ENCODE measurements around the gene ETV3L. TPM values are rescaled to one million over a fixed set of nuclear protein-coding genes. Genes with fewer than 3 reads are reported as not detected.

Gene ETV3L
- total and polyA plus RNA-seq, 10 donors = not detected

DNA sequence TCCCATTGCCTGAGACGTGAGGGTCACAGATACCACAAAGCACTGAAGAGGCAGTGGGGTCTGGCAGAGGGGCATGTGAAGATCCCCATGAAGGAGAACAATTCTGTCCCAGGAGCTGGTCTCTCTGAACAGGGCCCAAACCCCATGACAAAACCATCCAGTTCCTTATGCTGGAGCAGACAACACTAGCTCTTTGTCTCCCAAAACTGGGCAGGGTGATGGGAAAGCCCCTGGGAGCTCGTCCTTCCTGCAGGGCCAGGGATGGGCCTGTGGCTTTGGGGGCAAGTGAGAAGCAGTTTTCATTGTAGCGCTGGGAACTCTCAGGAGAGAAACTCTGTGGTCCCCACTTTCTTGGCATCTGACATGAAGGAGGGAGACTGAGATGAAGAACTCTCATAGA is 8.8 kb downstream of the ETV3L start:
- TF ChIP-seq POLR2AphosphoS5 (IDR thresholded peaks at IDR 0.05) (no peak), POLR2A (IDR thresholded peaks at IDR 0.05) (no peak)
- TF ChIP-seq, protein P1, sequence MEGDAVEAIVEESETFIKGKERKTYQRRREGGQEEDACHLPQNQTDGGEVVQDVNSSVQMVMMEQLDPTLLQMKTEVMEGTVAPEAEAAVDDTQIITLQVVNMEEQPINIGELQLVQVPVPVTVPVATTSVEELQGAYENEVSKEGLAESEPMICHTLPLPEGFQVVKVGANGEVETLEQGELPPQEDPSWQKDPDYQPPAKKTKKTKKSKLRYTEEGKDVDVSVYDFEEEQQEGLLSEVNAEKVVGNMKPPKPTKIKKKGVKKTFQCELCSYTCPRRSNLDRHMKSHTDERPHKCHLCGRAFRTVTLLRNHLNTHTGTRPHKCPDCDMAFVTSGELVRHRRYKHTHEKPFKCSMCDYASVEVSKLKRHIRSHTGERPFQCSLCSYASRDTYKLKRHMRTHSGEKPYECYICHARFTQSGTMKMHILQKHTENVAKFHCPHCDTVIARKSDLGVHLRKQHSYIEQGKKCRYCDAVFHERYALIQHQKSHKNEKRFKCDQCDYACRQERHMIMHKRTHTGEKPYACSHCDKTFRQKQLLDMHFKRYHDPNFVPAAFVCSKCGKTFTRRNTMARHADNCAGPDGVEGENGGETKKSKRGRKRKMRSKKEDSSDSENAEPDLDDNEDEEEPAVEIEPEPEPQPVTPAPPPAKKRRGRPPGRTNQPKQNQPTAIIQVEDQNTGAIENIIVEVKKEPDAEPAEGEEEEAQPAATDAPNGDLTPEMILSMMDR (IDR thresholded peaks at IDR 0.05 in 8 of 11, conservative IDR thresholded peaks at IDR 0.05 in 3 of 11) = no peak
- 61 to 69% (median 64%) methylated on average over 3 of the region's 3 CpGs for WGBS, 5 donors
- no peaks in the 10 kb centered on the region for H3K9me3 ChIP-seq
- peaks cover 0 to 15% (median 0%) of the 10 kb centered on the region in 7 donors for H3K27me3 ChIP-seq (replicated peaks in 1 of 7)
- no peaks in the 10 kb centered on the region for H3K36me3 ChIP-seq
- peaks cover 0 to 10% (median 4%) of the 10 kb centered on the region in 6 donors for H3K4me1 ChIP-seq
- intact Hi-C loops (cut with DNase I; ENCODE audit: low total_unique reads) = loop anchor here (1.0 kb wide), 1 partner anchor 66 kb away; no protein-coding TSS in a partner anchor
- H3K27ac ChIP-seq = no peak overlapping the region
- no peak overlapping the region for H3K4me3 ChIP-seq
- DNase-seq = no peak

DNA sequence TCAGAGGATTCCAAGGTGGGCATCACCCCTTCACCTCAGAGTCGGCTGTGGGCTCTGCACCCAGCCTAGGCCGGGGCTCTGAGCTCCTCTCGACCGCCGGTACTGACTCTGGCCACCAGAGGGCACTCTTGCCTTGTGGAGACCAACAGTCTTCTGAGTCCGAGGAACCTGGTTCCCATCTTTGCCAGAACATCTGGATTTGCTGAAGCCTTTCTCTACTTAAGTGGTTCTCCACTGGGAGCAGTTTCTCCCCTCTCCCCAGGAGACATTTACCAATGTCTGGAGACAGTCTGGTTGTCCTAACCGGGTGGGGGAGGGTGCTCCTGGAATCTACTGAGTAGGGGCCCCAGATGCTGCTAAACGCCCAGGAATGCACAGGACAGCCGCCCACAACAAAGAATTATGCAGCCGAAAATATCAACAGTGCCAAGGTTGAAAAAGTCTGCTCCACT is 9.4 kb downstream of the ETV3L start:
- intact Hi-C loops (cut with DNase I; ENCODE audit: low total_unique reads) = loop anchor here (1.0 kb wide), 1 partner anchor 66 kb away; no protein-coding TSS in a partner anchor

DNA sequence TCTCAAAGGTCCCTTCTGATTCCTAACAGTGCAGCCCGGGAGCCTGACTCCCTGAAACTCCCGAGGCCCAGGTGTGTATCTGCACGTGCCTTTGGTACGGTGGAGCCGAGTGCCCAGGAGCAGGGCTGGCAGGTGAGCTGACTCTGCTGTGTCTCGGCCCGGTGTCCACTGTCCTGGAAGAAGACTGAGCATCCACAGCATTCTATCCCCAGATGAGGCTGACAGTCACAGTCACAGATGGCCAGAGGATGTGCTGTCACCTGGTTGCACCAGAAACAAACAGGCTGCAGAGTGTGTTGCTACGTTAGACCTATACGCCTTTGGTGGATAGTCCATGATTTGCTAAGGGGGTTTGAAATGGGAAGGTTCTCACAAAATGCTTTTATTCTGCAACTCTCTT is 9.8 kb downstream of the ETV3L start:
- Histone ChIP-seq H3K36me3 (no peaks in the 10 kb centered on the region), H3K4me3 (no peak overlapping the region), H3K27me3 (replicated peaks in 1 of 7) (peaks cover 0 to 15% (median 0%) of the 10 kb centered on the region in 7 donors), H3K9me3 (no peaks in the 10 kb centered on the region), H3K4me1 (peaks cover 0 to 10% (median 4%) of the 10 kb centered on the region in 6 donors), H3K27ac (no peak overlapping the region)
- TF ChIP-seq, protein P1 (IDR thresholded peaks at IDR 0.05 in 8 of 11, conservative IDR thresholded peaks at IDR 0.05 in 3 of 11) = no peak
- TF ChIP-seq POLR2AphosphoS5 (IDR thresholded peaks at IDR 0.05) (no peak), POLR2A (IDR thresholded peaks at IDR 0.05) (no peak)
- 84 to 95% (median 89%) methylated on average over 7 to 9 of the region's 9 CpGs for WGBS, 5 donors
- intact Hi-C loops (cut with DNase I; ENCODE audit: low total_unique reads) = loop anchor here (1.0 kb wide), 1 partner anchor 67 kb away; no protein-coding TSS in a partner anchor
- peak; percentile 64 for DNase-seq

More for the DNA sequence above, 9.4 kb downstream of the ETV3L start:
- peaks cover 0 to 10% (median 4%) of the 10 kb centered on the region in 6 donors for H3K4me1 ChIP-seq
- H3K9me3 ChIP-seq = no peaks in the 10 kb centered on the region
- H3K27me3 ChIP-seq (replicated peaks in 1 of 7) = peaks cover 0 to 15% (median 0%) of the 10 kb centered on the region in 7 donors
- H3K36me3 ChIP-seq = no peaks in the 10 kb centered on the region
- H3K4me3 ChIP-seq = no peak overlapping the region
- TF ChIP-seq POLR2AphosphoS5 (IDR thresholded peaks at IDR 0.05) = peak in 2 of 3 donors; percentile 13 to 17
- TF ChIP-seq, protein P1 (IDR thresholded peaks at IDR 0.05 in 8 of 11, conservative IDR thresholded peaks at IDR 0.05 in 3 of 11) = peak; percentile 81 to 96 (median 93)
- TF ChIP-seq POLR2A (IDR thresholded peaks at IDR 0.05) = no peak
- peak; percentile 95 for DNase-seq
- 21 to 27% (median 24%) methylated on average over 10 of the region's 10 CpGs for WGBS, 5 donors
- H3K27ac ChIP-seq = no peak overlapping the region

DNA sequence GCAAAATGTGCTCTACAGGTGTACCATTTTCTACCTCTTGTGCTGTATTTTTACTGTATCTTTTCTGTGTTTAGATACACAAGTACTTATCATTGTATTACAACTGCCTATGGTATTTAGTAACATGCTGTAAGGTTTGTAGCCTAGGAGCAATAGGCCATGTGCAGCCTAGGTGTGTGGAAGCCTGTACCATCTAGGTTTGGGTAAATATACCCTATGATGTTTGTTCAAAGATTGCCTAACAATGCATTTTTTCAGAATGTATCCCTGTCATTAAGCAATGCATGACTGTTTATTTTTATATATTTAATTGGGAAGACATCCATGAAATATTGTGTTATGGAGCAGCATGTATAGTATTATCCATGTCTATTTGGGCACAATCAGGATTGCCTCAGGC is 11.0 kb downstream of the ETV3L start:
- Histone ChIP-seq H3K4me1 (peaks cover 0 to 10% (median 4%) of the 10 kb centered on the region in 6 donors), H3K4me3 (no peak overlapping the region), H3K9me3 (no peaks in the 10 kb centered on the region), H3K36me3 (no peaks in the 10 kb centered on the region), H3K27me3 (replicated peaks in 1 of 7) (peaks cover 0 to 15% (median 0%) of the 10 kb centered on the region in 7 donors), H3K27ac (no peak overlapping the region)
- DNase-seq = no peak
- TF ChIP-seq POLR2A (IDR thresholded peaks at IDR 0.05) (no peak), POLR2AphosphoS5 (IDR thresholded peaks at IDR 0.05) (no peak)
- TF ChIP-seq, protein P1 (IDR thresholded peaks at IDR 0.05 in 8 of 11, conservative IDR thresholded peaks at IDR 0.05 in 3 of 11) = no peak
- intact Hi-C loops (cut with DNase I; ENCODE audit: low total_unique reads) = no loop called here

Measured in spleen (tissue), 11 donors.